Activated T-cell treated with anti-CD3 and anti-CD28 coated beads for 48 hours (primary cell): ENCODE data around the gene HSD17B1.
"Not testable (repeated sequence)": the region's sequence is repeated elsewhere in the genome, so short reads cannot be mapped to it uniquely, and the experiment has no call there.

Experiments
- DNase-seq: peaks from one replicate; pipeline ENCODE4 v3.0.0-alpha.2; 2020; ENCODE audit warnings: low read depth

HSD17B1 gene

GRCh38 chr17:42552736-42553135 lies at the start of gene HSD17B1:
TSS of gene HSD17B1 (plus strand) at chr17:42552923. CDS start at chr17:42552934, 11 bp downstream.
- DNase-seq, result not testable (repeated sequence)

- DNase-seq, result no peak
Measured at GRCh38 chr17:42502926-42503325, 49.8 kb upstream of the HSD17B1 start.

- DNase-seq, result no peak
Measured at GRCh38 chr17:42507671-42508070, 45.1 kb upstream of the HSD17B1 start.

- no peak for DNase-seq
Measured at GRCh38 chr17:42508426-42509165, 44.1 kb upstream of the HSD17B1 start.

- no peak for DNase-seq
Measured at GRCh38 chr17:42509409-42509808, 43.3 kb upstream of the HSD17B1 start.

- DNase-seq, result no peak
Measured at GRCh38 chr17:42509841-42510240, 42.9 kb upstream of the HSD17B1 start.

GRCh38 chr17:42512246-42512645 lies 40.5 kb upstream of the HSD17B1 start:
- no peak for DNase-seq

GRCh38 chr17:42512733-42513251 lies 39.9 kb upstream of the HSD17B1 start:
- DNase-seq, result no peak

GRCh38 chr17:42513686-42514085 lies 39.0 kb upstream of the HSD17B1 start:
- no peak for DNase-seq

GRCh38 chr17:42514279-42514678 lies 38.4 kb upstream of the HSD17B1 start:
- DNase-seq, result no peak

GRCh38 chr17:42514867-42515266 lies 37.9 kb upstream of the HSD17B1 start:
- no peak for DNase-seq

GRCh38 chr17:42517516-42517915 lies 35.2 kb upstream of the HSD17B1 start:
- peak; percentile 70 for DNase-seq

GRCh38 chr17:42518046-42518754 lies 34.5 kb upstream of the HSD17B1 start:
- DNase-seq, result no peak

GRCh38 chr17:42518755-42519545 lies 33.8 kb upstream of the HSD17B1 start:
- no peak for DNase-seq

GRCh38 chr17:42519546-42520491 lies 32.9 kb upstream of the HSD17B1 start:
- no peak for DNase-seq

GRCh38 chr17:42520540-42520951 lies 32.2 kb upstream of the HSD17B1 start:
- no peak for DNase-seq

GRCh38 chr17:42521036-42521435 lies 31.7 kb upstream of the HSD17B1 start:
- no peak for DNase-seq

- no peak for DNase-seq
Measured at GRCh38 chr17:42521666-42522262, 31.0 kb upstream of the HSD17B1 start.

GRCh38 chr17:42522263-42522790 lies 30.4 kb upstream of the HSD17B1 start:
- no peak for DNase-seq

GRCh38 chr17:42522798-42523278 lies 29.9 kb upstream of the HSD17B1 start:
- DNase-seq, result no peak
